HEK293 (cell line): ENCODE results near the gene STARD5.
A peak's percentile ranks its signal among the peaks of the same experiment; 100 is the strongest.

Experiments used
- HOXC10 ChIP-seq: sonication (generic); formaldehyde crosslinking; IDR thresholded peaks from 2 replicates; pipeline ENCODE4 v1.8.1; 2023; ENCODE audit warnings: mild to moderate bottlenecking, missing genetic modification reagents
- INSM2 ChIP-seq: fragments of 450-650 bp; formaldehyde crosslinking; IDR thresholded peaks from 2 replicates; pipeline ENCODE4 v1.5.1; 2016; ENCODE audit warnings: missing biosample characterization, missing genetic modification characterization
- KLF1 ChIP-seq: fragments of 450-650 bp; formaldehyde crosslinking; IDR thresholded peaks from 2 replicates; pipeline ENCODE4 v1.5.1; 2016; ENCODE audit warnings: missing biosample characterization, missing genetic modification characterization
- KLF10 ChIP-seq: fragments of 450-650 bp; IDR thresholded peaks from 2 replicates; pipeline ENCODE4 v1.5.1; 2018; ENCODE audit warnings: missing biosample characterization, mild to moderate bottlenecking, missing genetic modification characterization
- PRDM2 ChIP-seq: fragments of 450-650 bp; formaldehyde crosslinking; IDR thresholded peaks from 2 replicates; pipeline ENCODE4 v1.5.1; 2016; ENCODE audit warnings: missing biosample characterization, missing genetic modification characterization, borderline replicate concordance
- PRDM4 ChIP-seq: fragments of 450-650 bp; formaldehyde crosslinking; IDR thresholded peaks from 2 replicates; pipeline ENCODE4 v1.5.1; 2017; ENCODE audit warnings: missing biosample characterization, missing genetic modification characterization
- RBAK ChIP-seq: fragments of 450-650 bp; formaldehyde crosslinking; IDR thresholded peaks from 2 replicates; pipeline ENCODE4 v1.5.1; 2016; ENCODE audit warnings: missing biosample characterization, missing genetic modification characterization
- YY2 ChIP-seq: fragments of 450-650 bp; formaldehyde crosslinking; IDR thresholded peaks from 2 replicates; pipeline ENCODE4 v1.5.1; 2016; ENCODE audit warnings: missing biosample characterization, missing genetic modification characterization
- ZIC2 ChIP-seq: fragments of 450-650 bp; formaldehyde crosslinking; IDR thresholded peaks from 2 replicates; pipeline ENCODE4 v1.5.1; 2016; ENCODE audit warnings: missing biosample characterization, missing genetic modification characterization
- ZNF18 ChIP-seq: fragments of 450-650 bp; formaldehyde crosslinking; IDR thresholded peaks from 2 replicates; pipeline ENCODE4 v1.5.1; 2016; ENCODE audit warnings: missing biosample characterization, missing genetic modification characterization
- ZNF221 ChIP-seq: fragments of 450-650 bp; formaldehyde crosslinking; IDR thresholded peaks from 2 replicates; pipeline ENCODE4 v1.5.1; 2017; ENCODE audit warnings: missing biosample characterization, missing genetic modification characterization, borderline replicate concordance
- ZNF280D ChIP-seq: fragments of 450-650 bp; formaldehyde crosslinking; IDR thresholded peaks from 2 replicates; pipeline ENCODE4 v1.5.1; 2016; ENCODE audit warnings: missing biosample characterization, missing genetic modification characterization
- ZNF600 ChIP-seq: fragments of 450-650 bp; formaldehyde crosslinking; IDR thresholded peaks from 2 replicates; pipeline ENCODE4 v1.5.1; 2016; ENCODE audit warnings: missing biosample characterization, missing genetic modification characterization
- ZNF645 ChIP-seq: fragments of 450-650 bp; formaldehyde crosslinking; IDR thresholded peaks from 2 replicates; pipeline ENCODE4; 2016; ENCODE audit warnings: missing biosample characterization, missing genetic modification characterization
- ZNF670 ChIP-seq: fragments of 450-650 bp; formaldehyde crosslinking; IDR thresholded peaks from 2 replicates; pipeline ENCODE4 v1.5.1; 2016; ENCODE audit warnings: missing biosample characterization, missing genetic modification characterization, low read depth
- ZNF677 ChIP-seq: fragments of 450-650 bp; IDR thresholded peaks from 2 replicates; pipeline ENCODE4 v1.5.0; 2018; ENCODE audit warnings: missing biosample characterization, mild to moderate bottlenecking, missing genetic modification characterization, moderate library complexity
- ZNF707 ChIP-seq: fragments of 450-650 bp; formaldehyde crosslinking; IDR thresholded peaks from 2 replicates; pipeline ENCODE4 v1.5.1; 2016; ENCODE audit warnings: missing biosample characterization, missing genetic modification characterization
- ZNF837 ChIP-seq: fragments of 450-650 bp; formaldehyde crosslinking; IDR thresholded peaks from 2 replicates; pipeline ENCODE4 v1.5.1; 2016; ENCODE audit warnings: missing biosample characterization, missing genetic modification characterization
- ZSCAN30 ChIP-seq: fragments of 450-650 bp; IDR thresholded peaks from 2 replicates; pipeline ENCODE4 v1.5.1; 2018; ENCODE audit warnings: missing biosample characterization, mild to moderate bottlenecking, missing genetic modification characterization, moderate library complexity

The STARD5 gene

GRCh38 chr15:81338170-81339007, 14.4 kb upstream of the STARD5 start (continued):
- TF ChIP-seq ZNF280D (no peak), INSM2 (tag by site-specific recombination) (peak; percentile 55; the same call in 1 of the 2 replicates), ZNF707 (tag by site-specific recombination) (no peak), ZNF677 (tag by site-specific recombination) (no peak), PRDM4 (no peak), KLF10 (tag by site-specific recombination) (0 out of 2 replicates have a peak, but pooled peaks have one; percentile 47), ZNF670 (tag by site-specific recombination) (no peak), ZNF221 (no peak), KLF1 (tag by site-specific recombination) (no peak), HOXC10 (CRISPR knock-in tag) (no peak), RBAK (tag by site-specific recombination) (no peak), ZIC2 (tag by site-specific recombination) (peak; percentile 42; the same call in 1 of the 2 replicates), ZSCAN30 (tag by site-specific recombination) (no peak), ZNF645 (tag by site-specific recombination) (no peak), PRDM2 (tag by site-specific recombination) (no peak), ZNF18 (tag by site-specific recombination) (no peak), ZNF837 (no peak), ZNF600 (peak; percentile 18; the same call in 1 of the 2 replicates), YY2 (no peak; the same call in 1 of the 2 replicates)
